Keratinocyte (primary cell): ENCODE data around the gene SQSTM1. TPM values are rescaled to one million over a fixed set of nuclear protein-coding genes. Genes with fewer than 3 reads are reported as not detected.

Experiments used
- DNase-seq: peaks from one replicate; pipeline ENCODE4 v3.0.0-alpha.2; 2011; ENCODE audit warnings: low read depth, missing footprints, low spot score
- FAIRE-seq: peaks from 2 replicates; lab custom pipeline; 2011; peaks lifted over from hg19 to GRCh38; lab: Jason Lieb, UNC
- H2AFZ ChIP-seq: 2 replicates; pipeline ENCODE4 v1.6.0; 2012; ENCODE audit warnings: low read length, control low read depth, inconsistent platforms; ENCODE audit not compliant: control insufficient read depth
- H3K27ac ChIP-seq: 2 replicates; pipeline ENCODE4 v1.5.1; 2011; ENCODE audit warnings: low read length; ENCODE audit not compliant: control insufficient read depth, insufficient read depth
- H3K27me3 ChIP-seq: 3 replicates; pipeline ENCODE4 v1.6.0; 2011; ENCODE audit warnings: low read length; ENCODE audit not compliant: control insufficient read depth, insufficient read depth; ENCODE audit errors: extremely low read depth
- H3K36me3 ChIP-seq, 2 experiments: 2 replicates in 1 of 2; 3 replicates in 1 of 2; pipeline ENCODE4 v1.5.1; 2011; ENCODE audit warnings: low read length in 2 of 2, mild to moderate bottlenecking in 1 of 2; ENCODE audit not compliant: control insufficient read depth in 2 of 2, insufficient read depth in 2 of 2; ENCODE audit errors: extremely low read depth in 1 of 2
- H3K4me1 ChIP-seq: 3 replicates; pipeline ENCODE4 v1.5.1; 2011; ENCODE audit warnings: low read length; ENCODE audit not compliant: control insufficient read depth, insufficient read depth; ENCODE audit errors: extremely low read depth
- H3K4me2 ChIP-seq: 3 replicates; pipeline ENCODE4 v1.6.0; 2011; ENCODE audit warnings: low read depth, low read length; ENCODE audit not compliant: control insufficient read depth, insufficient read depth; ENCODE audit errors: extremely low read depth
- H3K4me3 ChIP-seq, 3 experiments: fragments of 200-600 bp in 1 of 3; sonication (generic) in 1 of 3; 2 replicates in 2 of 3; 3 replicates in 1 of 3; pipeline ENCODE4 v1.5.1; 2011 to 2016; ENCODE audit warnings: low read length in 3 of 3, mild to moderate bottlenecking in 3 of 3, control low read depth in 2 of 3, inconsistent platforms in 1 of 3, low read depth in 1 of 3, mixed read lengths in 1 of 3, mixed run types in 1 of 3, moderate library complexity in 1 of 3; ENCODE audit not compliant: control insufficient read depth in 2 of 3, insufficient read depth in 2 of 3; ENCODE audit errors: extremely low read depth in 1 of 3
- H3K79me2 ChIP-seq: 2 replicates; pipeline ENCODE4 v1.6.0; 2012; ENCODE audit warnings: low read length; ENCODE audit not compliant: control insufficient read depth, insufficient read depth
- H3K9ac ChIP-seq: 3 replicates; pipeline ENCODE4 v1.6.0; 2011; ENCODE audit warnings: low read length; ENCODE audit not compliant: control insufficient read depth, insufficient read depth; ENCODE audit errors: extremely low read depth
- H3K9me1 ChIP-seq: 3 replicates; pipeline ENCODE4 v1.6.0; 2011; ENCODE audit warnings: low read length; ENCODE audit not compliant: control insufficient read depth, insufficient read depth; ENCODE audit errors: extremely low read depth
- H3K9me3 ChIP-seq: 2 replicates; pipeline ENCODE4 v1.5.1; 2012; ENCODE audit warnings: low read depth, low read length; ENCODE audit not compliant: control insufficient read depth
- H4K20me1 ChIP-seq: 3 replicates; pipeline ENCODE4 v1.6.0; 2011; ENCODE audit warnings: low read length; ENCODE audit not compliant: control insufficient read depth, insufficient read depth; ENCODE audit errors: extremely low read depth
- EZH2 ChIP-seq: IDR thresholded peaks from one replicate; pipeline ENCODE4 v1.6.1; 2012; ENCODE audit warnings: inconsistent platforms, mild to moderate bottlenecking, low read length, moderate library complexity
- dilution Hi-C: fragments of 300-500 bp; cut with MboI; formaldehyde crosslinking; loops from one replicate; pipeline ENCODE4 v1.7.0; 2020; ENCODE audit warnings: low sequenced_read_pairs; ENCODE audit not compliant: extremely low pct_ligation_motif_present
- polyA plus RNA-seq, 5 experiments: library from polyadenylated mRNA; depleted of rRNA in 3 of 5; stranded (reverse) in 3 of 5; stranded (forward) in 1 of 5; unstranded in 1 of 5; fragments of >200 nt; gene quantifications; 1 replicate in 1 of 5; 2 replicates in 3 of 5; 3 replicates in 1 of 5; pipeline versions ENCODE4 v1.2.1 to v1.2.3, GENCODE V29; 2011 to 2012; ENCODE audit warnings: missing spikeins in 2 of 5, low read depth in 1 of 5, low replicate concordance in 1 of 5
- TF ChIP-seq, protein P1 (sequence below), 3 experiments: IDR thresholded peaks in 1 of 3; conservative IDR thresholded peaks in 1 of 3; optimal IDR thresholded peaks in 1 of 3; 2 replicates in 2 of 3; 3 replicates in 1 of 3; pipeline versions ENCODE3 to v1.5.1; 2011; ENCODE audit warnings: low read length in 3 of 3, mild to moderate bottlenecking in 3 of 3, moderate library complexity in 2 of 3, control low read depth in 1 of 3, inconsistent platforms in 1 of 3; ENCODE audit not compliant: insufficient read depth in 2 of 3; ENCODE audit errors: extremely low read depth in 1 of 3

The SQSTM1 gene
- polyA plus RNA-seq, 1 donor (not counting 4 experiments of a cell fraction or from before 2014, with no cell fraction given): 75.7 TPM

- Histone ChIP-seq H4K20me1 (no peaks in the 10 kb centered on the region), H3K4me1 (no peaks in the 10 kb centered on the region), H3K79me2 (no peaks in the 10 kb centered on the region), H2AFZ (no peak overlapping the region), H3K27ac (no peak overlapping the region), H3K4me2 (no peak overlapping the region), H3K27me3 (no peaks in the 10 kb centered on the region), H3K9me1 (no peaks in the 10 kb centered on the region), H3K9me3 (no peaks in the 10 kb centered on the region), H3K36me3 (peaks cover 13% of the 10 kb centered on the region in 2 experiments), H3K9ac (no peak overlapping the region), H3K4me3 (no peak overlapping the region)
- TF ChIP-seq, protein P1, sequence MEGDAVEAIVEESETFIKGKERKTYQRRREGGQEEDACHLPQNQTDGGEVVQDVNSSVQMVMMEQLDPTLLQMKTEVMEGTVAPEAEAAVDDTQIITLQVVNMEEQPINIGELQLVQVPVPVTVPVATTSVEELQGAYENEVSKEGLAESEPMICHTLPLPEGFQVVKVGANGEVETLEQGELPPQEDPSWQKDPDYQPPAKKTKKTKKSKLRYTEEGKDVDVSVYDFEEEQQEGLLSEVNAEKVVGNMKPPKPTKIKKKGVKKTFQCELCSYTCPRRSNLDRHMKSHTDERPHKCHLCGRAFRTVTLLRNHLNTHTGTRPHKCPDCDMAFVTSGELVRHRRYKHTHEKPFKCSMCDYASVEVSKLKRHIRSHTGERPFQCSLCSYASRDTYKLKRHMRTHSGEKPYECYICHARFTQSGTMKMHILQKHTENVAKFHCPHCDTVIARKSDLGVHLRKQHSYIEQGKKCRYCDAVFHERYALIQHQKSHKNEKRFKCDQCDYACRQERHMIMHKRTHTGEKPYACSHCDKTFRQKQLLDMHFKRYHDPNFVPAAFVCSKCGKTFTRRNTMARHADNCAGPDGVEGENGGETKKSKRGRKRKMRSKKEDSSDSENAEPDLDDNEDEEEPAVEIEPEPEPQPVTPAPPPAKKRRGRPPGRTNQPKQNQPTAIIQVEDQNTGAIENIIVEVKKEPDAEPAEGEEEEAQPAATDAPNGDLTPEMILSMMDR (optimal IDR thresholded peaks at IDR 0.05 in 1 of 3, IDR thresholded peaks at IDR 0.05 in 1 of 3, conservative IDR thresholded peaks at IDR 0.05 in 1 of 3; ENCODE audit: extremely low read depth in 1 of 3, insufficient read depth in 2 of 3, low read length in 3 of 3): no peak
- no peak for TF ChIP-seq EZH2
- no peak for DNase-seq
- dilution Hi-C loops: loop anchor here (25.0 kb wide), 1 partner anchor 103 kb away; the partner anchor contains the start of gene MAML1
- no peak for FAIRE-seq
These were observed 20.1 kb downstream of the SQSTM1 start for GRCh38 chr5:179840766-179841165.

- no peak for TF ChIP-seq EZH2
- TF ChIP-seq, protein P1 (optimal IDR thresholded peaks at IDR 0.05 in 1 of 3, IDR thresholded peaks at IDR 0.05 in 1 of 3, conservative IDR thresholded peaks at IDR 0.05 in 1 of 3; ENCODE audit: extremely low read depth in 1 of 3, insufficient read depth in 2 of 3, low read length in 3 of 3): no peak
- Histone ChIP-seq H3K36me3 (peaks cover 7 to 9% of the 10 kb centered on the region in 2 experiments), H3K9me1 (no peaks in the 10 kb centered on the region), H3K4me1 (no peaks in the 10 kb centered on the region), H3K9me3 (no peaks in the 10 kb centered on the region), H3K4me3 (no peak overlapping the region), H3K4me2 (no peak overlapping the region), H3K27ac (no peak overlapping the region), H3K9ac (no peak overlapping the region), H2AFZ (no peak overlapping the region), H3K27me3 (no peaks in the 10 kb centered on the region), H4K20me1 (no peaks in the 10 kb centered on the region), H3K79me2 (no peaks in the 10 kb centered on the region)
- FAIRE-seq (no peak), DNase-seq (no peak)
- dilution Hi-C loops: loop anchor here (25.0 kb wide), 1 partner anchor 104 kb away; the partner anchor contains the start of gene MAML1
These were observed 20.9 kb downstream of the SQSTM1 start for GRCh38 chr5:179841621-179842020.
